T-cell (primary cell): ENCODE measurements around the gene FAM240A. TPM values are rescaled to one million over a fixed set of nuclear protein-coding genes. Genes with fewer than 3 reads are reported as not detected.

Source experiments
- ATAC-seq, 4 experiments: fragments of 200-7000 bp in 3 of 4; fragments of 150-1000 bp in 1 of 4; cut with Tn5 transposase; replicated peaks in 1 of 4; 1 replicate in 3 of 4; 2 replicates in 1 of 4; pipeline ENCODE4 v1.10.0; 2021; ENCODE audit warnings: moderate library complexity in 3 of 4, mild to moderate bottlenecking in 2 of 4, moderate number of reproducible peaks in 1 of 4
- CTCF ChIA-PET, 2 donors: fragments of 300-600 bp; sonication (Branson Sonifier 250); formaldehyde crosslinking; loops; one replicate each; lab custom pipeline; 2022; ENCODE audit warnings: antibody characterized with exemption in 2 of 2; lab: Charles Lee
- POLR2A ChIA-PET, 2 donors: fragments of 300-600 bp; sonication (Branson Sonifier 250); formaldehyde crosslinking; loops; one replicate each; lab custom pipeline; 2022; ENCODE audit warnings: antibody characterized with exemption in 2 of 2; lab: Charles Lee
- DNase-seq, 35 experiments: peaks; one replicate each; pipeline versions ENCODE4 v3.0.0 to v3.0.0-alpha.2; 2013 to 2023
- H3K27ac ChIP-seq: one replicate; pipeline ENCODE4 v1.5.1; 2013; ENCODE audit warnings: low read length
- H3K27me3 ChIP-seq, 2 experiments: replicated peaks in 1 of 2; 1 replicate in 1 of 2; 2 replicates in 1 of 2; pipeline versions ENCODE4 v1.6.1 to v1.7.0; 2013; ENCODE audit warnings: low read length in 1 of 2, mixed read lengths in 1 of 2; ENCODE audit not compliant: control insufficient read depth in 2 of 2, insufficient read depth in 2 of 2; ENCODE audit errors: extremely low read depth in 1 of 2
- H3K36me3 ChIP-seq, 2 donors: 1 replicate in 1 of 2; 2 replicates in 1 of 2; pipeline versions ENCODE4 v1.6.1 to v1.7.0; 2013; ENCODE audit warnings: low read length in 1 of 2; ENCODE audit not compliant: control insufficient read depth in 2 of 2, insufficient read depth in 1 of 2; ENCODE audit errors: extremely low read depth in 1 of 2
- H3K4me1 ChIP-seq, 2 experiments: 1 replicate in 1 of 2; 2 replicates in 1 of 2; pipeline versions ENCODE4 v1.6.1 to v1.7.0; 2013; ENCODE audit warnings: low read length in 2 of 2, mixed read lengths in 1 of 2; ENCODE audit not compliant: insufficient read depth in 2 of 2, control insufficient read depth in 1 of 2; ENCODE audit errors: extremely low read depth in 1 of 2
- H3K4me3 ChIP-seq, 2 donors: 1 replicate in 1 of 2; 2 replicates in 1 of 2; pipeline versions ENCODE4 v1.5.1 to v1.7.0; 2013; ENCODE audit warnings: mild to moderate bottlenecking in 2 of 2, low read length in 1 of 2, moderate library complexity in 1 of 2; ENCODE audit not compliant: control insufficient read depth in 1 of 2; ENCODE audit errors: extremely low read depth in 1 of 2
- H3K9me3 ChIP-seq: 2 replicates; pipeline ENCODE4 v1.7.0; 2013
- H3K27ac Mint-ChIP-seq, 2 donors: one replicate each; pipeline ENCODE4 v1.8.0; 2020 to 2021; ENCODE audit warnings: mild to moderate bottlenecking in 2 of 2, mixed read lengths in 2 of 2
- H3K27me3 Mint-ChIP-seq, 2 donors: one replicate each; pipeline ENCODE4 v1.8.0; 2021 to 2022; ENCODE audit warnings: mixed read lengths in 2 of 2
- H3K36me3 Mint-ChIP-seq: one replicate; pipeline ENCODE4 v1.8.0; 2021; ENCODE audit warnings: mixed read lengths
- H3K4me1 Mint-ChIP-seq, 3 donors: one replicate each; pipeline ENCODE4 v1.8.0; 2020 to 2022; ENCODE audit warnings: mixed read lengths in 3 of 3, mild to moderate bottlenecking in 1 of 3
- H3K4me3 Mint-ChIP-seq, 3 donors: one replicate each; pipeline ENCODE4 v1.8.0; 2020 to 2022; ENCODE audit warnings: mild to moderate bottlenecking in 3 of 3, mixed read lengths in 3 of 3, moderate library complexity in 3 of 3
- H3K9me3 Mint-ChIP-seq, 3 donors: one replicate each; pipeline ENCODE4 v1.8.0; 2020 to 2022; ENCODE audit warnings: mixed read lengths in 3 of 3
- WGBS: methylation state at CpG from one replicate; pipeline ENCODE4 v1.1.5; 2013; ENCODE audit warnings: missing lambda C conversion rate; ENCODE audit not compliant: insufficient coverage; 5-methylcytosine and 5-hydroxymethylcytosine counted together
- total RNA-seq, 35 experiments: library from RNA in 6 of 35; stranded (reverse) in 6 of 35; fragments of 120-200 nt in 1 of 35; gene quantifications; one replicate each; pipeline versions ENCODE4 v1.2.1 to v1.2.4 and lab custom pipeline; 2013 to 2026

FAM240A gene
- total RNA-seq, 5 donors from 2014 or later (not counting 1 experiment from before 2014, with no cell fraction given), result not detected

- Mint-ChIP-seq H3K4me1 (no peaks in the 10 kb centered on the region), H3K27ac (no peak overlapping the region), H3K9me3 (peaks cover 0 to 3% (median 0%) of the 10 kb centered on the region in 3 donors), H3K4me3 (no peak overlapping the region), H3K27me3 (no peaks in the 10 kb centered on the region), H3K36me3 (peaks cover 21% of the 10 kb centered on the region)
- Histone ChIP-seq H3K9me3 (no peaks in the 10 kb centered on the region), H3K36me3 (peaks cover 0 to 15% of the 10 kb centered on the region in 2 donors), H3K27me3 (peaks cover 0 to 5% of the 10 kb centered on the region in 2 experiments), H3K4me1 (no peaks in the 10 kb centered on the region), H3K4me3 (no peak overlapping the region), H3K27ac (no peak overlapping the region)
- ATAC-seq (no peak), DNase-seq (no peak)
- ChIA-PET POLR2A (no interaction called here), CTCF (no interaction called here)
- WGBS, result 88% methylated on average over 8 of the region's 12 CpGs
Observed at GRCh38 chr3:46674031-46674845, 61.9 kb downstream of the FAM240A start.

- Histone ChIP-seq H3K27me3 (peaks cover 0 to 5% of the 10 kb centered on the region in 2 experiments), H3K4me1 (no peaks in the 10 kb centered on the region), H3K4me3 (no peak overlapping the region), H3K27ac (no peak overlapping the region), H3K36me3 (peaks cover 0 to 19% of the 10 kb centered on the region in 2 donors), H3K9me3 (no peaks in the 10 kb centered on the region)
- no peaks in the 10 kb centered on the region for H3K4me1 Mint-ChIP-seq
- H3K27ac Mint-ChIP-seq, result no peak overlapping the region
- ChIA-PET POLR2A (no interaction called here), CTCF (no interaction called here)
- peaks cover 26% of the 10 kb centered on the region for H3K36me3 Mint-ChIP-seq
- H3K27me3 Mint-ChIP-seq, result no peaks in the 10 kb centered on the region
- ATAC-seq, result no peak
- no peak overlapping the region for H3K4me3 Mint-ChIP-seq
- H3K9me3 Mint-ChIP-seq, result peaks cover 0 to 3% (median 0%) of the 10 kb centered on the region in 3 donors
- DNase-seq, result no peak
- 81% methylated on average over 3 of the region's 6 CpGs for WGBS
Observed at GRCh38 chr3:46675426-46675825, 63.1 kb downstream of the FAM240A start.

Other genes with a start within 250 kb of the FAM240A start
- gene CCR5, start 241.6 kb upstream of the FAM240A start, total RNA-seq, result 10 to 100 TPM in 3 of 5 donors, 1 to 10 TPM in 2; 4.0 to 14.6 (median 10.1) TPM
- gene CCRL2, start 205.3 kb upstream of the FAM240A start, total RNA-seq, result 1 to 10 TPM; 1.1 to 2.5 (median 1.6) TPM
- gene LTF, start 147.6 kb upstream of the FAM240A start, total RNA-seq, result under 1 TPM in 1 of 5 donors, not detected in 4; 0.16 TPM
- gene RTP3, start 114.5 kb upstream of the FAM240A start, total RNA-seq, result not detected
- 1 to 10 TPM in 3 of 5 donors, under 1 TPM in 2; 0.30 to 1.9 (median 1.0) TPM for gene LRRC2, start 46.2 kb upstream of the FAM240A start, total RNA-seq
- 10 to 100 TPM; 25.0 to 47.4 (median 30.6) TPM for gene ALS2CL, start 81.2 kb downstream of the FAM240A start, total RNA-seq
- gene TMIE, start 88.9 kb downstream of the FAM240A start, total RNA-seq, result 1 to 10 TPM; 2.0 to 5.3 (median 3.0) TPM
- not detected for gene PRSS50, start 105.3 kb downstream of the FAM240A start, total RNA-seq